ENCODE data around the gene SMOC2.

SMOC2 gene

GRCh38 chr6:168494726-168495125 lies 53.7 kb downstream of the SMOC2 start (continued):
- no peak for TF ChIP-seq REST (tag by site-specific recombination; IDR thresholded peaks at IDR 0.05)

- ChIA-PET POLR2A (no interaction called here), CTCF (interaction anchor here (0.7 kb wide), 1 partner anchor 125 kb away, joined by 3 read pairs; no protein-coding TSS in a partner anchor)
- H3K4me1 ChIP-seq (ENCODE audit: control insufficient read depth, insufficient read depth, low read length), result no peaks in the 10 kb centered on the region
- no peak for TF ChIP-seq ZNF473 (tag by site-specific recombination; IDR thresholded peaks at IDR 0.05)
- no peak for TF ChIP-seq PRDM1 (tag by site-specific recombination; IDR thresholded peaks at IDR 0.05)
- H3K36me3 ChIP-seq (ENCODE audit: control insufficient read depth in 2 of 2, insufficient read depth in 1 of 2, low read length in 2 of 2), result no peaks in the 10 kb centered on the region
- H3K4me3 ChIP-seq (ENCODE audit: low read depth, low read length), result no peak overlapping the region
- no peaks in the 10 kb centered on the region for H3K9me3 ChIP-seq (ENCODE audit: control insufficient read depth, insufficient read depth, low read depth, low read length)
- no peak overlapping the region for H3K27ac ChIP-seq (ENCODE audit: extremely low read depth, low read depth, low read length)
Measured at GRCh38 chr6:168495133-168495532, 54.1 kb downstream of the SMOC2 start.

- POLR2A ChIA-PET, result interaction anchor here (0.5 kb wide), 1 partner anchor 104 kb away, joined by 4 read pairs; no protein-coding TSS in a partner anchor
- CTCF ChIA-PET, result interaction anchor here (0.7 kb wide), 1 partner anchor 125 kb away, joined by 3 read pairs; no protein-coding TSS in a partner anchor
- Histone ChIP-seq H3K27ac (ENCODE audit: extremely low read depth, low read depth, low read length) (no peak overlapping the region), H3K9me3 (ENCODE audit: control insufficient read depth, insufficient read depth, low read depth, low read length) (no peaks in the 10 kb centered on the region), H3K4me3 (ENCODE audit: low read depth, low read length) (no peak overlapping the region), H3K36me3 (ENCODE audit: control insufficient read depth in 2 of 2, insufficient read depth in 1 of 2, low read length in 2 of 2) (no peaks in the 10 kb centered on the region), H3K4me1 (ENCODE audit: control insufficient read depth, insufficient read depth, low read length) (no peaks in the 10 kb centered on the region)
- TF ChIP-seq MYNN (tag by site-specific recombination; IDR thresholded peaks at IDR 0.05; ENCODE audit: borderline replicate concordance), result no peak
- TF ChIP-seq GLI4 (tag by site-specific recombination; IDR thresholded peaks at IDR 0.05), result no peak
- TF ChIP-seq KLF1 (tag by site-specific recombination; IDR thresholded peaks at IDR 0.05), result no peak
- TF ChIP-seq PATZ1 (tag by site-specific recombination; IDR thresholded peaks at IDR 0.05), result no peak
- no peak for TF ChIP-seq HOXD13 (CRISPR knock-in tag; IDR thresholded peaks at IDR 0.05; ENCODE audit: borderline replicate concordance)
- no peak for TF ChIP-seq ZNF423 (tag by site-specific recombination; IDR thresholded peaks at IDR 0.05)
- no peak for TF ChIP-seq ZNF138 (tag by site-specific recombination; IDR thresholded peaks at IDR 0.05; ENCODE audit: borderline replicate concordance)
- TF ChIP-seq PRDM6 (tag by site-specific recombination; IDR thresholded peaks at IDR 0.05), result no peak
Measured at GRCh38 chr6:168495636-168496035, 54.7 kb downstream of the SMOC2 start.

Data from HEK293 (cell line).